MG63 (cell line): ENCODE measurements around the gene CAPNS2. TPM values are rescaled to one million over a fixed set of nuclear protein-coding genes. Genes with fewer than 3 reads are reported as not detected.

Experiments
- DNase-seq: peaks from one replicate; pipeline ENCODE4 v3.0.0-alpha.2; 2020
- H3K27me3 ChIP-seq: fragments of 250-450 bp; sonication (Bioruptor Pico); 2 replicates; pipeline ENCODE4 v1.5.1; 2020; ENCODE audit warnings: mild to moderate bottlenecking, moderate library complexity
- H3K36me3 ChIP-seq: fragments of 250-450 bp; sonication (Bioruptor Pico); 2 replicates; pipeline ENCODE4 v1.5.1; 2020; ENCODE audit warnings: mild to moderate bottlenecking, moderate library complexity
- H3K4me3 ChIP-seq: fragments of 250-450 bp; sonication (Bioruptor Pico); 2 replicates; pipeline ENCODE4 v1.5.1; 2020; ENCODE audit warnings: mild to moderate bottlenecking, moderate library complexity
- H3K9me3 ChIP-seq: fragments of 250-450 bp; sonication (Bioruptor Pico); 2 replicates; pipeline ENCODE4 v1.5.1; 2020; ENCODE audit warnings: mild to moderate bottlenecking, moderate library complexity
- total RNA-seq: library from RNA; depleted of rRNA; stranded (reverse); fragments of >200 nt; shearing (Covaris generic); gene quantifications from 2 replicates; pipeline ENCODE4 v1.2.3, GENCODE V29; 2014; ENCODE audit warnings: low replicate concordance; rRNA removed

The CAPNS2 gene
- total RNA-seq, result not detected in 2 replicates

DNA sequence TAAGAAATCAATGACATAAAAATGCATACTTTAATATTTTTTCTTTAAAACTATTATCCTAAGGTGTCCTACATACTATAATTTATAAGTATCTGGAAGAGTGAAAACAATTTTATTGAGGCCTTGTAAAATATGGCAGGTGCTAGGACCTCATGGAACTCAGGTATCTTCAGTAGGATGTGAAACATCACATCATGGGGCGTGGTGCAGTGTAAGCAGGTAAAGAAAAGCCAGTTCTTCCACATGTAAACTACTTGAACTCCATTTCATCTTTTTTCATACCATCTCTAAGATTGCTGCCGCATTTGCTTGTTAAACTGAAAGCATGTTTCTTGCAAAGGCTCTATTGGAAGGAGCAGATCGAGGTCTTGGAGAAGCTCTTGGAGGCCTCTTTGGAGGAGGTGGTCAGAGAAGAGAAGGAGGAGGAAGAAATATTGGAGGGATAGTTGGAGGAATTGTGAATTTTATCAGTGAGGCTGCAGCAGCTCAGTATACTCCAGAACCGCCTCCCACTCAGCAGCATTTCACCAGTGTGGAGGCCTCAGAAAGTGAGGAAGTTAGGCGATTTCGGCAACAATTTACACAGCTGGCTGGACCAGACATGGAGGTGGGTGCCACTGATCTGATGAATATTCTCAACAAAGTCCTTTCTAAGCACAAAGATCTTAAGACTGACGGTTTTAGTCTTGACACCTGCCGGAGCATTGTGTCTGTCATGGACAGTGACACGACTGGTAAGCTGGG lies at the start of gene CAPNS2:
CAPNS2 (plus strand) TSS at position 253 of the 744 bp plus-strand sequence; CDS start at position 326, 73 bp downstream.
- no peak for DNase-seq

DNA sequence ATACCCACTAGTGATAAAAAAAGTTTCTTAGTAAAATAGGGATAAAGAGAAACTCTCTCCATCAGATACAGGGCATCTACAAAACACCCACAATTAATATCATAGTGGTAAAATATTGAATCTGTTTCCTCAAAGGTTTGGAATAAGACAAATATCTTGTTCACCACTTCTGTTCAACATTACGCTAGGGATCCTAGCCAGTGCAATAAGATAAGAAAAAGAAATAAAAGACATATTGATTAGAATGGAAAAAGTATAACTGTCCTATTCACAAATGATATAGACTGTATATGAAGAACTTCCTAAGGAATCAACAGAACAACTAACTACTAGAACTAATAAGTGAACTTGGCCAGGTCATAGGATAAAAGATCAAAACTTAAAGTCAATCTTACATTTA lies 44.7 kb upstream of the CAPNS2 start:
- H3K27me3 ChIP-seq, result peaks cover 2% of the 10 kb centered on the region; the same call in 1 of the 2 replicates
- DNase-seq, result no peak
- H3K4me3 ChIP-seq, result no peak overlapping the region
- no peaks in the 10 kb centered on the region for H3K36me3 ChIP-seq
- peaks cover 5% of the 10 kb centered on the region for H3K9me3 ChIP-seq

More for the DNA sequence above, at the start of gene CAPNS2:
- Histone ChIP-seq H3K27me3 (no peaks in the 10 kb centered on the region), H3K36me3 (no peaks in the 10 kb centered on the region), H3K4me3 (no peak within 1 kb of the TSS), H3K9me3 (no peaks in the 10 kb centered on the region)

DNA sequence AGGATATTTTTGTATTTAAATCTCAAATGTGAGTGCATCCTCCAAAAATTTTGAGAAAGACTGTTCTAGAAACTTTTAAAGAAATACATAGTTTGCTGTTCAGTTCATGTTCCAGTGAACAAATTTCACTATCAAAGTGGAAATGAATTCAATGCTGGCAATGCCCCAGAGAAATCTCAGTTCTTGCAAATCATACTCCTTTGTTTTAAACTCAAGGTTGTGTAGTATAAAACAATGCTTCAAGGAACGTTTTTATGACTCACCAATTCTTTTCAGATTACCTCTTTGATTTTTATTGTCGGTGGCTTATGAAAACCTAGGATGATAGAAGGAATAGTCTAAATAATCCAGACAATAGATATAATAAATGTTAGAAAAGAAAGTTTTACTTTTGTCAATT lies 40.0 kb upstream of the CAPNS2 start:
- DNase-seq, result no peak
- Histone ChIP-seq H3K4me3 (no peak overlapping the region), H3K27me3 (peaks cover 12% of the 10 kb centered on the region), H3K36me3 (no peaks in the 10 kb centered on the region), H3K9me3 (peaks cover 5% of the 10 kb centered on the region)

GRCh38 chr16:55527885-55528284 lies 38.6 kb upstream of the CAPNS2 start:
- Histone ChIP-seq H3K9me3 (no peaks in the 10 kb centered on the region), H3K27me3 (peaks cover 12% of the 10 kb centered on the region), H3K36me3 (no peaks in the 10 kb centered on the region), H3K4me3 (no peak overlapping the region)
- no peak for DNase-seq

DNA sequence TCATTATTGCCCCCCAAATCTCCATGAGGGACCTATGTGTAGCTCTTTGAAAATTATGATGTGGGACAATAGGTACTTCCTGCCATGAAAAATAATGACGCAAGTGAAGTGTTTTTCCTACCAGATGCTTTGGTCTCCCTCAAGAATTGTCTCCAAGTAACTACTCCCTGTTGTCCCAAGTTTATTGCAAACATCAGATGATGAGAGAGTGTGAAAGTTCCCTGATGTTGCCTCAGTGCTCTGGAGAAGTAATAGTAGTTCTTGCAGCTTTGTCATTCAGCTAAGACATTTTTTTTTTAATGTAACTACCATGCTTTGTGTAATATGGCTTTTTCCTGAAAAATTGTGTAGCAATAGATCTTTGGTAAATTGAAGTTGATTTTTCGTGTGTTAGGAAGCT lies 37.5 kb upstream of the CAPNS2 start:
- H3K4me3 ChIP-seq, result no peak overlapping the region
- peaks cover 12% of the 10 kb centered on the region for H3K27me3 ChIP-seq
- no peaks in the 10 kb centered on the region for H3K9me3 ChIP-seq
- no peaks in the 10 kb centered on the region for H3K36me3 ChIP-seq
- no peak for DNase-seq

DNA sequence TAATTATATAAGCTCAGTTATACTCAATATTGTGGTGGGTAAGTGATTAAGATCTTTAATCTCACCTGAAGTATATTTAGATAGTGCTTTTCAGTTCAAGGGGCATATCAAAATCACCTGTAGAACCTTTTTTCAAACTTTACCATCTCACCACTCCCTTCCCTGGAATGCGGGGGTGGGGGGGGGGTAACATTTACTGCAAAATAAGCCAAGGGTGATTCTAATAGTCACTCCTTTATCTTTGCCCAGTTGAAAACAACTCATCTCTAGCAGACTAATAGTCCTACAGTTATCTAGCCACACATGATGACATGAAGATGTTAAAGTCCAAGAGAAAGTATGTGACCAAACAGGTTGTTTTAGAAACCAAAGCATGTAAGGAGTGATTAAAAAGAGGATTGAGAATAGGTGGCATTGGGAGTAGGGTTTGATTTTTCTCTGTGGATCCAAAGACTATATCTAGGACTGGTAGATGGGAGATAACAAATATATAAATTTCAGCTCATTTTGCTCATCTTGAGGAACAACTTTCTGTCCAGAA lies 36.1 kb upstream of the CAPNS2 start:
- no peaks in the 10 kb centered on the region for H3K36me3 ChIP-seq
- H3K9me3 ChIP-seq, result no peaks in the 10 kb centered on the region

GRCh38 chr16:55532227-55532626 lies 34.3 kb upstream of the CAPNS2 start:
- Histone ChIP-seq H3K36me3 (no peaks in the 10 kb centered on the region), H3K27me3 (peaks cover 9% of the 10 kb centered on the region; the same call in 1 of the 2 replicates), H3K4me3 (no peak overlapping the region), H3K9me3 (no peaks in the 10 kb centered on the region)
- no peak for DNase-seq

More for the DNA sequence above, 36.1 kb upstream of the CAPNS2 start:
- Histone ChIP-seq H3K4me3 (no peak overlapping the region), H3K27me3 (peaks cover 12% of the 10 kb centered on the region)
- DNase-seq, result no peak

- Histone ChIP-seq H3K9me3 (no peaks in the 10 kb centered on the region), H3K4me3 (no peak overlapping the region), H3K36me3 (no peaks in the 10 kb centered on the region), H3K27me3 (peaks cover 9% of the 10 kb centered on the region; the same call in 1 of the 2 replicates)
- DNase-seq, result no peak
Observed at GRCh38 chr16:55534756-55535155, 31.7 kb upstream of the CAPNS2 start.

- no peaks in the 10 kb centered on the region for H3K27me3 ChIP-seq
- no peaks in the 10 kb centered on the region for H3K9me3 ChIP-seq
- no peaks in the 10 kb centered on the region for H3K36me3 ChIP-seq
- no peak overlapping the region for H3K4me3 ChIP-seq
- no peak for DNase-seq
Observed at GRCh38 chr16:55539049-55539448, 27.4 kb upstream of the CAPNS2 start.

- H3K9me3 ChIP-seq, result no peaks in the 10 kb centered on the region
- H3K36me3 ChIP-seq, result no peaks in the 10 kb centered on the region
- no peak for DNase-seq
- no peak overlapping the region for H3K4me3 ChIP-seq
- H3K27me3 ChIP-seq, result no peaks in the 10 kb centered on the region
Observed at GRCh38 chr16:55539488-55539887, 27.0 kb upstream of the CAPNS2 start.

GRCh38 chr16:55540221-55540620 lies 26.3 kb upstream of the CAPNS2 start:
- H3K4me3 ChIP-seq, result no peak overlapping the region
- H3K9me3 ChIP-seq, result no peaks in the 10 kb centered on the region
- no peak for DNase-seq
- no peaks in the 10 kb centered on the region for H3K27me3 ChIP-seq
- H3K36me3 ChIP-seq, result no peaks in the 10 kb centered on the region

DNA sequence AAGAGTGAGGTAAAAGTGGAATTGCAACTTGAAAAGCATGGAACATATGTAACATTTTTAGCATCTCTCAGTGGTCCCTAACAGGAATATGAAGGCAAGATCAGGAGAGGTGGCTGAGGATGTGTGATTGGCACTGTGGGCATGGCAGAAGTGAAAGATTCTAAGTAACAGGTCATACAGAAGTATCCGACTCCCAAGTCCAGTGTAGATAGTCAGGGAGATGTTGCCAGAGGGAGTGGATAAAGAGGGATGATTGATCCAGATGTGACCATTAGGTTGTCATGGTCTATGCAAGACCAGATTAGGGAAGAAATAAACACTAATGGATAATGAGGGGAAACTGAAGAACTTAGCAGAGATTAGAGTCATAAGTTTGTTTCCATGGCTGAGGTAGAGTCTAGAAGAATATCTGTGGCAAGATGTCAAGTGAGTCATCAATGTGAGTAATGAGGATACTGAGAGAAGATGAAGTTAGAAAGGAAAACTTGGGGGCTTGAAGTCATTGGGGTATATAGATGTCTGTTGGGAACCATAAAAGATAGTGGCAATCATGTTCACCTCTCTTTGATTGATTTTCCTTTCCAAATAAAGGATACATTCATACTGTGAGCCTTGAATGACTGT lies 23.9 kb upstream of the CAPNS2 start:
- Histone ChIP-seq H3K9me3 (no peaks in the 10 kb centered on the region), H3K27me3 (no peaks in the 10 kb centered on the region), H3K36me3 (no peaks in the 10 kb centered on the region), H3K4me3 (no peak overlapping the region)
- no peak for DNase-seq

DNA sequence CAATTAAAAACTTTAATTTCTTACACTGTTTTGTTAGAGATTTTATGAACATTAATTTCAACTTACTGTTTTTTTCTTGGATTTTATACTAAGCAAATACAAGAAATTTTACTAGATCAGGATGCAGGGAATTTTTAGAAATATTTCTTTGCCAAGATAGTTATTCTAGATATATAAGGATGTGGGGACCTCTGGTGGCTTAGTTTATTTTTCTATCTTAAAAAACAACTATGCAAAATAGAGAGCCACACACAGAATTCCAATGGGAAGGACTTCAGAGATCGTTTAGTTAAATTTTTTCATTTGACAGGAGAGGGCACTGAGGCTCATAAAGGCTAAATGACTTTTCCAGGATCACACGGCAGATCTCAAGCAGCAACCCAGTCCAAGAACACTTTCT lies 23.0 kb upstream of the CAPNS2 start:
- H3K36me3 ChIP-seq, result no peaks in the 10 kb centered on the region
- no peaks in the 10 kb centered on the region for H3K9me3 ChIP-seq
- H3K4me3 ChIP-seq, result no peak overlapping the region
- no peaks in the 10 kb centered on the region for H3K27me3 ChIP-seq
- DNase-seq, result no peak

- no peaks in the 10 kb centered on the region for H3K36me3 ChIP-seq
- peak; percentile 85 for DNase-seq
- no peak overlapping the region for H3K4me3 ChIP-seq
- H3K27me3 ChIP-seq, result no peaks in the 10 kb centered on the region
- peaks cover 16% of the 10 kb centered on the region for H3K9me3 ChIP-seq
Observed at GRCh38 chr16:55552621-55553020, 13.9 kb upstream of the CAPNS2 start.

DNA sequence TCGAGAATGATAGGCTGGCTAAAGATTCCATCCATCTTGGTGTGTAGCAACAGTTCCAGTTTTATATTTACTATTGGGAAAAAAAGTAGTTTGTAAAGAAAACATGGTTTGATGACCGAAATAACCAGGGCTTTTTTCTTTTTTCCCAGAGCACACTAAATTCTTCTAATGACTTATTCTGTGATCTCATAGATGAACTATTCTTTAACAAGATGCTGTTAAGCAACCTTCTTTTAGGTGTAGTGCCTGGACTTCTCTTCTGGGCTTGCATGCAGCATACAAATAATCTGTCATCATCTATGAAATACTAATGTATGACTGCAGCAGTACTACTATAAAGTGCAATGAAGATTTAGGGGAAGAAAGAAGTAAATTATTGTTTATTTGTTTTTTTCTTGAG lies 11.0 kb upstream of the CAPNS2 start:
- DNase-seq, result no peak

GRCh38 chr16:55557186-55557585 lies 9.3 kb upstream of the CAPNS2 start:
- Histone ChIP-seq H3K27me3 (no peaks in the 10 kb centered on the region; the same call in 1 of the 2 replicates), H3K9me3 (peaks cover 16% of the 10 kb centered on the region), H3K36me3 (no peaks in the 10 kb centered on the region), H3K4me3 (no peak overlapping the region)
- no peak for DNase-seq

More for the DNA sequence above, 11.0 kb upstream of the CAPNS2 start:
- Histone ChIP-seq H3K9me3 (peaks cover 16% of the 10 kb centered on the region), H3K27me3 (no peaks in the 10 kb centered on the region), H3K4me3 (no peak overlapping the region), H3K36me3 (no peaks in the 10 kb centered on the region)

DNA sequence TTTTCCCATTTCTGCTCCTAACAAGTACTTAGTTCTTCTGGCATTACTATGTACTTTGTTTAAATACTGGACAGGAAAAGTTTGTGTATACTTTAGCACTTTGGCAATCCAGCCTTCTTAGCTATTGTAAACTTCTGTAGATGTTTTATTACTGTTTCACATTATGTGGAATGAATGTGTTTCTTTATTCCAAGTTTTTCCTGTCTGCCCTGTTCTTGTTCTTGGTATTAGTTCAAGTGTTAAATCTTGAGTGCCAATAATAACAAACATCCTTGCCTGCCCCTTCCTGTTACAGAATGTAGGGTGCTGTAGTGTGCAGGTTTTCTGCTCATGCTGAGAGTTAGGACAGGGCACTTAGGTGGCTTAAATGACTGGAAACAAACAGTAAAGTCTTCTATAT lies 7.3 kb upstream of the CAPNS2 start:
- Histone ChIP-seq H3K36me3 (no peaks in the 10 kb centered on the region), H3K4me3 (no peak overlapping the region), H3K9me3 (peaks cover 7% of the 10 kb centered on the region), H3K27me3 (no peaks in the 10 kb centered on the region; the same call in 1 of the 2 replicates)
- DNase-seq, result peak; percentile 18
